Natural killer cell (primary cell): Measurements from ENCODE around the gene CD48. TPM values are rescaled to one million over a fixed set of nuclear protein-coding genes. Genes with fewer than 3 reads are reported as not detected.

Experiments
- ATAC-seq, 3 donors: fragments of 150-1000 bp in 2 of 3; fragments of 200-7000 bp in 1 of 3; cut with Tn5 transposase; 1 replicate in 1 of 3; 2 replicates in 2 of 3; pipeline ENCODE4 v1.10.0; 2021; ENCODE audit warnings: mild to moderate bottlenecking in 2 of 3, moderate library complexity in 2 of 3
- DNase-seq, 2 donors: peaks; one replicate each; pipeline versions ENCODE4 v3.0.0 to v3.0.0-alpha.2; 2013 to 2021; ENCODE audit warnings: mixed read lengths in 1 of 2
- H3K27ac ChIP-seq: one replicate; pipeline ENCODE4 v1.5.1; 2013; ENCODE audit warnings: mild to moderate bottlenecking, low read length
- H3K27me3 ChIP-seq: one replicate; pipeline ENCODE4 v1.6.1; 2013; ENCODE audit warnings: low read length; ENCODE audit not compliant: control insufficient read depth, insufficient read depth
- H3K36me3 ChIP-seq: one replicate; pipeline ENCODE4 v1.6.1; 2013; ENCODE audit warnings: low read length; ENCODE audit not compliant: control insufficient read depth, insufficient read depth
- H3K4me1 ChIP-seq: one replicate; pipeline ENCODE4 v1.6.1; 2013; ENCODE audit warnings: low read length; ENCODE audit not compliant: control insufficient read depth, insufficient read depth
- H3K4me3 ChIP-seq: one replicate; pipeline ENCODE4 v1.5.1; 2013; ENCODE audit warnings: low read length
- H3K9me3 ChIP-seq: one replicate; pipeline ENCODE4 v1.6.1; 2013; ENCODE audit warnings: low read length; ENCODE audit not compliant: control insufficient read depth, insufficient read depth
- H3K27ac Mint-ChIP-seq, 2 donors: one replicate each; pipeline ENCODE4 v1.8.0; 2022; ENCODE audit warnings: mild to moderate bottlenecking in 2 of 2, mixed read lengths in 2 of 2, moderate library complexity in 1 of 2
- H3K27me3 Mint-ChIP-seq, 2 donors: one replicate each; pipeline ENCODE4 v1.8.0; 2022; ENCODE audit warnings: low read depth in 2 of 2, mixed read lengths in 2 of 2
- H3K36me3 Mint-ChIP-seq: one replicate; pipeline ENCODE4 v1.8.0; 2022; ENCODE audit warnings: mixed read lengths
- H3K4me1 Mint-ChIP-seq, 2 donors: one replicate each; pipeline ENCODE4 v1.8.0; 2022; ENCODE audit warnings: mixed read lengths in 2 of 2
- H3K4me3 Mint-ChIP-seq: one replicate; pipeline ENCODE4 v1.8.0; 2022; ENCODE audit warnings: mild to moderate bottlenecking, moderate library complexity, mixed read lengths
- H3K9me3 Mint-ChIP-seq, 2 donors: one replicate each; pipeline ENCODE4 v1.8.0; 2022; ENCODE audit warnings: mixed read lengths in 2 of 2
- CTCF ChIP-seq: fragments of 200-600 bp; IDR thresholded peaks from one replicate; pipeline ENCODE4 v1.8.0; 2022; ENCODE audit warnings: antibody characterized with exemption
- WGBS: methylation state at CpG from one replicate; pipeline ENCODE4 v1.1.7; 2013; ENCODE audit warnings: missing lambda C conversion rate; ENCODE audit not compliant: insufficient coverage; 5-methylcytosine and 5-hydroxymethylcytosine counted together
- intact Hi-C: fragments of 100-400 bp; cut with micrococcal nuclease; formaldehyde crosslinking; loops from one replicate; pipeline ENCODE4 v1.14.2; 2022
- total RNA-seq, 4 donors: library from RNA; stranded (reverse); fragments of 120-200 nt in 1 of 4; gene quantifications; one replicate each; pipeline versions ENCODE4 v1.2.3 to v1.2.4, GENCODE V29; 2013 to 2022

CD48 gene
- total RNA-seq, 3 donors from 2014 or later (not counting 1 experiment from before 2014, with no cell fraction given), result 213 to 249 (median 223) TPM

DNA sequence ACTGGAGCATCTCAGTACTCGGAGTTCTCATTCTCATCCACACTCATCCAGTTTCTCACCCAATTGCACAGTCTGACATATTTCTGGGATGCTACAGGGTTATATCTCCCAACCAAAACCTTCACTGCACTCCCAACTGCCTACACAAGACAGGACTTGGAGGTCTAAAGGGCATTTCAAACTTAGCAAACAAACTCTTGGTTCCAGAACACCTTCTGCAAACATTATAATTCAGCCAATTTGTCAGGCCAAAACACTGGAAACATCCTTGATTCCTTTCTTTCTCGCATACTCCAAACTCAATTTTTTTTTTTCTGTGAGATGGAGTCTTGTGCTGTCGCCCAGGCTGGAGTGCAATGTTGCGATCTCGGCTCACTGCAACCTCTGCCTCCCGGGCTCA is 72.7 kb downstream of the CD48 start:
- ATAC-seq, result no peak
- 93% methylated on average over 6 of the region's 6 CpGs for WGBS
- peaks cover 59 to 60% of the 10 kb centered on the region in 2 donors for H3K4me1 Mint-ChIP-seq
- no peaks in the 10 kb centered on the region for H3K9me3 ChIP-seq
- no peaks in the 10 kb centered on the region for H3K36me3 Mint-ChIP-seq
- intact Hi-C loops, result loop anchor here (5.0 kb wide), 1 partner anchor 68 kb away; no protein-coding TSS in a partner anchor
- peaks cover 50% of the 10 kb centered on the region for H3K4me1 ChIP-seq
- peak overlapping the region; percentile 79 for H3K4me3 Mint-ChIP-seq
- no peaks in the 10 kb centered on the region for H3K9me3 Mint-ChIP-seq
- peak overlapping the region; percentile 50 to 81 for H3K27ac Mint-ChIP-seq
- no peaks in the 10 kb centered on the region for H3K36me3 ChIP-seq
- H3K27me3 ChIP-seq, result no peaks in the 10 kb centered on the region
- peak overlapping the region; percentile 65 for H3K27ac ChIP-seq
- no peak for TF ChIP-seq CTCF
- no peak overlapping the region for H3K4me3 ChIP-seq
- DNase-seq, result no peak
- H3K27me3 Mint-ChIP-seq, result peaks cover 1 to 4% of the 10 kb centered on the region in 2 donors

- no peaks in the 10 kb centered on the region for H3K36me3 ChIP-seq
- peaks cover 50% of the 10 kb centered on the region for H3K4me1 ChIP-seq
- H3K4me1 Mint-ChIP-seq, result peaks cover 59 to 60% of the 10 kb centered on the region in 2 donors
- H3K4me3 Mint-ChIP-seq, result peak overlapping the region; percentile 79
- H3K27ac Mint-ChIP-seq, result peak overlapping the region; percentile 50 to 81
- no peaks in the 10 kb centered on the region for H3K9me3 ChIP-seq
- H3K27me3 ChIP-seq, result no peaks in the 10 kb centered on the region
- H3K36me3 Mint-ChIP-seq, result no peaks in the 10 kb centered on the region
- no peak for TF ChIP-seq CTCF
- DNase-seq, result peak in 1 of 2 donors; percentile 41
- intact Hi-C loops, result loop anchor here (5.0 kb wide), 1 partner anchor 69 kb away; no protein-coding TSS in a partner anchor
- no peak for ATAC-seq
- H3K9me3 Mint-ChIP-seq, result no peaks in the 10 kb centered on the region
- no peak overlapping the region for H3K4me3 ChIP-seq
- H3K27me3 Mint-ChIP-seq, result peaks cover 0 to 4% of the 10 kb centered on the region in 2 donors
- WGBS, result 80% methylated on average over 3 of the region's 3 CpGs
- peak overlapping the region; percentile 65 for H3K27ac ChIP-seq
Observed at GRCh38 chr1:160638540-160638857, 73.1 kb downstream of the CD48 start.

DNA sequence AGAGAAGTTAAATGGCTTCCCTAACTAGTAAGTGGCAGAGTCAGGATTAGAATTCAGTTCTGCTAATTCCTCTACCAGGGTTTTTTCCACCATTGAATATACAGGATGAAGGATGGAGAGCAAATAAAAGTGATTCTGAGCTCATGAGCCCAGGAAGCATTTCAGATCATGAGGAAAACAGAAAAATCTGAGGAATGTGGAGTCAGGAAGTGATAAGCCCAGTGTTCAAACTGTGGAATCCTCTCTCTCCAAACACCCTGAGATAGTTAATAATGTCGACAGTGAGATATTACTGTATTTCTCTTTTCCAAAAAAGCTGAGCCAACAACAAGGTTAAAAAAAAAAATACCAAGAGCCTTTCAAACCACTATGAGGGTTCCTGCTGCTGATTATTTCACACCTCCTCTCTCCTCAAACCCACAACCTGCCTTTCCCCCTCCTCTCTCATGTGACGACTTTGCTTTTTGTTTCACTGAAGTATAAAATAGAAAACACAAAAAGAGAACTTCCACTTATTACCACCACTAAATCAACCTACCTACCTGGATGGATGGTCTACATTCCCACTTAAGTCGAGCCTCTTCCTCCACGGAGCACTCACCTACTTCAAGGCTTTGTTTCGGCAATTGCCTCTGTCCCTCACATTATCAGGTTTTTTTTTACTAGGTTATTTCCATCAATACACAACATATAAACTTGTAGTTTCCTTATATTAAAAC is 73.6 kb downstream of the CD48 start:
- Histone ChIP-seq H3K4me3 (no peak overlapping the region), H3K27me3 (no peaks in the 10 kb centered on the region), H3K9me3 (no peaks in the 10 kb centered on the region), H3K27ac (peak overlapping the region; percentile 65), H3K4me1 (peaks cover 54% of the 10 kb centered on the region), H3K36me3 (no peaks in the 10 kb centered on the region)
- 2% methylated on average over 4 of the region's 5 CpGs for WGBS
- Mint-ChIP-seq H3K4me3 (peak overlapping the region; percentile 79), H3K27ac (peak overlapping the region; percentile 50 to 81), H3K27me3 (peaks cover 0 to 4% of the 10 kb centered on the region in 2 donors), H3K9me3 (no peaks in the 10 kb centered on the region), H3K4me1 (peaks cover 59 to 60% of the 10 kb centered on the region in 2 donors), H3K36me3 (no peaks in the 10 kb centered on the region)
- DNase-seq (peak; percentile 21 to 87), ATAC-seq (peak; percentile 73 to 90 (median 83))
- intact Hi-C loops, result loop anchor here (5.0 kb wide), 1 partner anchor 69 kb away; no protein-coding TSS in a partner anchor
- TF ChIP-seq CTCF, result no peak
